ENCODE data around the gene LAMA3. TPM values are rescaled to one million over a fixed set of nuclear protein-coding genes. Genes with fewer than 3 reads are reported as not detected.

Gene LAMA3
- total RNA-seq, 4 donors from 2014 or later: 16.9 to 57.5 (median 48.3) TPM

DNA sequence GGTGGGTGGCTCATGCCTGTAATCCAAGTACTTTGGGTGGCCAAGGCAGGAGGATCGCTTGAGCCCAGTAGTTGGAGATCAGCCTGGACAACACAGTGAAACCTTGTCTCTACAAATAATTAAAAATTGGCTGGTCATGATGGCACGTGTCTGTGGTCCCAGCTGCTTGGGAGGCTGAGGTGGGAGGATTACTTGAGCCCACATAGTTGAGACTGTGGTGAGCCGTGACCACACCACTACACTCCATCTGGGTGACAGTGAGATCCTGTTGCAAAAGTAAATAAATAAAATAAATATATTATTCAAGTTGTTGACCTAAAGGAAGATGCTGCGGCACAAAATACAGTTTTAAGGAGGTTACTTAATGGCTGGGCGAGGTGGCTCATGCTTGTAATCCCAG, 72.7 kb downstream of the LAMA3 start:
- TF ChIP-seq, protein P1, sequence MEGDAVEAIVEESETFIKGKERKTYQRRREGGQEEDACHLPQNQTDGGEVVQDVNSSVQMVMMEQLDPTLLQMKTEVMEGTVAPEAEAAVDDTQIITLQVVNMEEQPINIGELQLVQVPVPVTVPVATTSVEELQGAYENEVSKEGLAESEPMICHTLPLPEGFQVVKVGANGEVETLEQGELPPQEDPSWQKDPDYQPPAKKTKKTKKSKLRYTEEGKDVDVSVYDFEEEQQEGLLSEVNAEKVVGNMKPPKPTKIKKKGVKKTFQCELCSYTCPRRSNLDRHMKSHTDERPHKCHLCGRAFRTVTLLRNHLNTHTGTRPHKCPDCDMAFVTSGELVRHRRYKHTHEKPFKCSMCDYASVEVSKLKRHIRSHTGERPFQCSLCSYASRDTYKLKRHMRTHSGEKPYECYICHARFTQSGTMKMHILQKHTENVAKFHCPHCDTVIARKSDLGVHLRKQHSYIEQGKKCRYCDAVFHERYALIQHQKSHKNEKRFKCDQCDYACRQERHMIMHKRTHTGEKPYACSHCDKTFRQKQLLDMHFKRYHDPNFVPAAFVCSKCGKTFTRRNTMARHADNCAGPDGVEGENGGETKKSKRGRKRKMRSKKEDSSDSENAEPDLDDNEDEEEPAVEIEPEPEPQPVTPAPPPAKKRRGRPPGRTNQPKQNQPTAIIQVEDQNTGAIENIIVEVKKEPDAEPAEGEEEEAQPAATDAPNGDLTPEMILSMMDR (IDR thresholded peaks at IDR 0.05): no peak

DNA sequence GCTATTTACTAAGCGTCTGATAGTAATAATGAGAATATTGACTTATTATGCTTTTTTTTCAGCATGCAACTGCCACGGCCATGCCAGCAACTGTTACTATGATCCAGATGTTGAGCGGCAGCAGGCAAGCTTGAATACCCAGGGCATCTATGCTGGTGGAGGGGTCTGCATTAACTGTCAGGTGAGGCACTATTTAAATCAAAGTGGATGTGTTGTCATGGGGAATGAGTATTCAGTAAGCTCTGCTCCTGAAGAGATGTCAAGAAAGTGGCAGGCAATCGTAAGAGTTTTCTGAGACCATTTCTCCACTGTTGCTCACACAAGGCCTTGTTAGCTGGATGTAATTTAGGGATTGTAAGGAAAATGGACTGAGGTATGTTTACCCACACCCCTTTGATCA, 74.1 kb downstream of the LAMA3 start:
- DNase-seq (ENCODE audit: low spot score) (no peak), ATAC-seq (ENCODE audit: low FRiP score) (no peak)
- TF ChIP-seq, protein P1 (IDR thresholded peaks at IDR 0.05): no peak

More for the DNA sequence above, 72.7 kb downstream of the LAMA3 start:
- ATAC-seq (ENCODE audit: low FRiP score) (no peak), DNase-seq (ENCODE audit: low spot score) (no peak)

DNA sequence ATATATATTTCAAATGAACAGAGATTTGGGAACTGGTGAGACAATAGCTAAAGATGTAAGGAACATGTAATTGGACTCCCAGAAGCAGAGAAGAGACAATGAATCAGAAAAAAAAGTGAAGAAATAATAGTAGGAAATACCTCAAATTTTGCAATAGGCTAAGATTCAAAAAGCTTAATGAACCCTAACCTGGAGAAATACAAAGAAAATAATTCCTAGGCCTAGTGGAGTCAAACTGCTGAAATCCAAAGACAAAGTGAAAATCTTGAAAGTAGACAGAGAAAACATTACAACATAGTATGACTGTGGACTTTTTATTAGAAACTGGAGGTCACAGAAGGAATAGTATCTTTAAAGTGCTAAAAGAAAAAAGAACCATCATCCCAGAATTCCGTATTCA, 76.7 kb downstream of the LAMA3 start:
- TF ChIP-seq, protein P1 (IDR thresholded peaks at IDR 0.05): no peak
- DNase-seq (ENCODE audit: low spot score) (no peak), ATAC-seq (ENCODE audit: low FRiP score) (no peak)

DNA sequence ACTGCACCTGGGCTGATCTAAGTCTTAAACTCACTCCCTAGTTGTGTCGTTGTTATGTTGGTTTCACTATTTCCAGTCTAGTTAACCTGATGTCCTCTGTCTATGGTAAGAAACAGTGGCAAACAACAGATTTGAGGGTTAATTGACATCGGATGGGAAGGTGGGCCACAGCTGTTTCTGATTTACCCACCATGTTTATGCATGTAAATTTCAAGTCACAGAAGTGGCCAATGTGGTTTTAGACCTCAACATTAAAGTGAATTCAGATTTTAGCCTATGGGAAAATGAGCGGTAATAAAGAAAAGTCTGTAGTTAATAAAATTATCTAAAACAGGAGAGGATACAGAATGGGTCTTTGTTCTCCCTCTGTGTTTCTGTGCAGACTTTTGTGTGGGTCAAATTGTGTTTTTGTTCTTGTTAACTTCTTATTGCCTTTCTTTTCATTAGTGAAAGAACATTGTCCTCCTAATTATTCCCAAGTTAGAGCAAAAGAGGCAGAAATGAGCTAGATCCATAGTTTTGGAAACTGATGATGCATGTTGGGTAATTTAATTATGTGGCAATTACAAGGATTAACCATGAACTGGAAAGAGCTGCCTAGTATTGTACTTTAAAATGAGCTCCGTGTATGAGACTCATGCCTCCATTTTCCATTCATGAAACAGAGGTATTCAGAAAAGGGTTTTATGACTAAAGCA, 83.2 kb downstream of the LAMA3 start:
- TF ChIP-seq, protein P1 (IDR thresholded peaks at IDR 0.05): no peak

DNA sequence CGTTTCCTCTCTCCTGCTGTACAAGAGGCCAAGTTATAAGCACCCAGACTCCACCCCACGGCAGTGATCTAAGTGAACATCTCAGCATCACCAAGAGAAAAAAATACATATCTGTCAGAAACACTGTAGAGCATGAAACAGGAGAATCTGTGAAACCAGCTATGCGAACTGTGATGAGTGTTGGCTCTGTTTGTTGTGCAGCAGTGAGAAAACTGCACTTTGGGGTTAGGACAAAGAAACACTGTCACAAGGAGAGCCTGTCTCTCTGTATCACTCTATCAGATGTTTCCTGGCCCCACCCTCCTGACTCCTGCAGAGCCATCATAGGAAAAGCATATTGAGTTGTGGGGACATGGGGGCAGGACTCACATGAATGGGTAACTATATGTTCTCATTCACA, 87.1 kb downstream of the LAMA3 start:
- TF ChIP-seq, protein P1 (IDR thresholded peaks at IDR 0.05): no peak
- ATAC-seq (ENCODE audit: low FRiP score): no peak
- DNase-seq (ENCODE audit: low spot score): no peak

More for the DNA sequence above, 83.2 kb downstream of the LAMA3 start:
- no peak for DNase-seq (ENCODE audit: low spot score)
- no peak for ATAC-seq (ENCODE audit: low FRiP score)

DNA sequence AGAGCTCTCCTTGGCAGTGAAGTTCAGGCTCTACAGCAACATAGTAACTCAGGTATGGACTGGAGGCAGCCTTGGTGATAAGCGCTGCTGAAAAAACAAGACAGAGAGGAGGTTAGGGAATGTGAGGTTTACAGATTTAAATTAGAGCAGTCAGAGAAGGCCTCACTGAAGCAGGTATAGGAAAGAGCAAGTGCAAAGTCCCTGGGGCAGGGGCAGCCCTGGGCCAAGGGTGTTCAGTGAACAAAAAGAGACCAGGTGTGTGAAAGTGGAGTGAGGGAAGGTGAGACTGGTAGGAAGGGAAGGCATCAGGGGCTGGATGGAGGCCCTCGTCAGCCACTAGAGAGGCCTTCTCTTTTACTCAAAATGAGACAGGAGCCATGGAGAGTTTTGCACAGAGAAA, 89.6 kb downstream of the LAMA3 start:
- ATAC-seq (ENCODE audit: low FRiP score): no peak
- no peak for DNase-seq (ENCODE audit: low spot score)

More for the DNA sequence above, 89.6 kb downstream of the LAMA3 start:
- TF ChIP-seq, protein P1 (IDR thresholded peaks at IDR 0.05): no peak

Measured in omental fat pad (tissue), 4 donors.